GM12865 (cell line): ENCODE data around the gene AMPD1.

ENCODE experiments used
- DNase-seq: peaks from one replicate; pipeline ENCODE4 v3.0.0; 2010; ENCODE audit warnings: low read depth
- H3K4me3 ChIP-seq: 2 replicates; pipeline ENCODE4 v1.5.1; 2011; ENCODE audit warnings: mild to moderate bottlenecking, low read depth, low read length, control low read depth
- CTCF ChIP-seq: IDR thresholded peaks from 2 replicates; pipeline ENCODE4 v1.5.1; 2011; ENCODE audit warnings: low read length, control low read depth, low read depth, inconsistent platforms; ENCODE audit not compliant: insufficient read depth; ENCODE audit errors: missing control alignments

AMPD1 gene

GRCh38 chr1:114701931-114702330 is 6.6 kb upstream of the AMPD1 start:
- H3K4me3 ChIP-seq: no peak overlapping the region
- DNase-seq: no peak
- TF ChIP-seq CTCF: no peak

GRCh38 chr1:114700036-114700600 is 4.8 kb upstream of the AMPD1 start:
- no peak for TF ChIP-seq CTCF
- H3K4me3 ChIP-seq: no peak overlapping the region
- DNase-seq: no peak

GRCh38 chr1:114696810-114697209 is 1.5 kb upstream of the AMPD1 start:
- TF ChIP-seq CTCF: no peak
- DNase-seq: no peak
- no peak overlapping the region for H3K4me3 ChIP-seq

GRCh38 chr1:114694540-114695310 is 621 bp downstream of the AMPD1 start:
- no peak for TF ChIP-seq CTCF
- no peak for DNase-seq
- H3K4me3 ChIP-seq: no peak overlapping the region

- TF ChIP-seq CTCF: no peak
- DNase-seq: no peak
- H3K4me3 ChIP-seq: no peak overlapping the region
Observed at GRCh38 chr1:114692947-114693346, 2.4 kb downstream of the AMPD1 start.

- H3K4me3 ChIP-seq: no peak overlapping the region
- no peak for DNase-seq
- TF ChIP-seq CTCF: no peak
Observed at GRCh38 chr1:114691061-114691460, 4.3 kb downstream of the AMPD1 start.

GRCh38 chr1:114690148-114690547 is 5.2 kb downstream of the AMPD1 start:
- no peak for DNase-seq
- H3K4me3 ChIP-seq: no peak overlapping the region
- no peak for TF ChIP-seq CTCF
